ENCODE results near the gene TBPL1.

The TBPL1 gene

DNA sequence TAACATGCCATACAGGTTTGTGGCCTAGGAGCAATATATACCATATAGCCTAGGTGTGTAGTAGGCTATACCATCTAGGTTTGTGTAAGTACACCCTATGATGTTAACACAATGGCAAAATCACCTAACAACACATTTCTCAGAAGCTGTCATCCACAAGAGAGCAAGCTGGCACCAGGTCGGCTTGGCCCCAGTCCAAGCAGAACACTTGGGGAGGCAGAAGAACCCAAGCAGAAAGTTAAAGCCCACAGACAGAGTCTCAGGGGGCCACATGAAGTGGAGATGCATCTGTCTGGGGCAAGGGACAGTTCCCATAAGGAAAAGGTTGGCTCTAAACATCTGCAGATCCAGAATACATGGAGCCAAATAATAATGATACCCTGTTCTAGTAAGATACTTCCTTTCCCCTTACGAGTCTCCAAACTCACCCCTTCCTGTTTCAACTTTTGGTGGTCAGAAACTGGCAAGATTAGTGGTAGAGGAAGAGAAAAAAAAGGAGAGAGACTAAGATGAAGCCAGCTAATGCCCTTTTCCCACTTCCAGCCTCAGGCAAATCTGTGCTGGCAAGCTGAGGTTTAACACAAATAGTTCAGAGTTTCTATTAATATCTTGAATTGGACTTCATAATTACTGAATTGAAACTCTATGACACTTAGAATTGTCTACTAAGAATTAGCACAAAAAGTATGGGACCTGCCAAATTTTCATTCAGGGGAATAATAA lies 34.7 kb upstream of the TBPL1 start:
- TF ChIP-seq ZFP30 (CRISPR knock-in tag; IDR thresholded peaks at IDR 0.05) (no peak), RARB (CRISPR knock-in tag; IDR thresholded peaks at IDR 0.05) (no peak), ZNF565 (CRISPR knock-in tag; conservative IDR thresholded peaks at IDR 0.05; ENCODE audit: low read depth) (no peak), ARNTL (CRISPR knock-in tag; IDR thresholded peaks at IDR 0.05; ENCODE audit: borderline replicate concordance, low read depth) (no peak), ZNF8 (CRISPR knock-in tag; IDR thresholded peaks at IDR 0.05) (no peak), ESRRG (CRISPR knock-in tag; IDR thresholded peaks at IDR 0.05) (no peak), BACH2 (CRISPR knock-in tag; IDR thresholded peaks at IDR 0.05; ENCODE audit: borderline replicate concordance) (no peak), GLIS3 (CRISPR knock-in tag; IDR thresholded peaks at IDR 0.05) (no peak), CSDC2 (CRISPR knock-in tag; IDR thresholded peaks at IDR 0.05) (no peak), ZC3H10 (CRISPR knock-in tag; IDR thresholded peaks at IDR 0.05) (no peak)
- no peak for ATAC-seq

DNA sequence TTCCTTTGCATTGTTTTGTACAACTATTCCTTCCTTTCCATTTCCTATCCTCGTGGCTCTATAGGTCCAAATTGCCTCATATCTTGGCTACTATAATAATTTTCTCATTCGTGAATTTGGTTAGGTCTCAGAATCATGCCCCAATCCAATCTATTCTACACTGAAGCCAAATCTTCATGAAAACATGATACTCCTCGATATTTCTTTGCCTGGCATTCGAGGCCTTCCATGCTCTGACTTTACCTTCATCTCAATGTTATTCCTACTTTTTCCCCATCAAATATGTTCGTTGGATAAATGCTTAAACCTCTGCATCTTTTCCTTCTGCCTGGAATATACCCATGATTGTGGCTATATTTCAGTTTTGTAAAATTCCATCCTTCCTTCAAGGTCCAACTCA lies 33.7 kb upstream of the TBPL1 start:
- ATAC-seq: no peak
- TF ChIP-seq, protein P1, sequence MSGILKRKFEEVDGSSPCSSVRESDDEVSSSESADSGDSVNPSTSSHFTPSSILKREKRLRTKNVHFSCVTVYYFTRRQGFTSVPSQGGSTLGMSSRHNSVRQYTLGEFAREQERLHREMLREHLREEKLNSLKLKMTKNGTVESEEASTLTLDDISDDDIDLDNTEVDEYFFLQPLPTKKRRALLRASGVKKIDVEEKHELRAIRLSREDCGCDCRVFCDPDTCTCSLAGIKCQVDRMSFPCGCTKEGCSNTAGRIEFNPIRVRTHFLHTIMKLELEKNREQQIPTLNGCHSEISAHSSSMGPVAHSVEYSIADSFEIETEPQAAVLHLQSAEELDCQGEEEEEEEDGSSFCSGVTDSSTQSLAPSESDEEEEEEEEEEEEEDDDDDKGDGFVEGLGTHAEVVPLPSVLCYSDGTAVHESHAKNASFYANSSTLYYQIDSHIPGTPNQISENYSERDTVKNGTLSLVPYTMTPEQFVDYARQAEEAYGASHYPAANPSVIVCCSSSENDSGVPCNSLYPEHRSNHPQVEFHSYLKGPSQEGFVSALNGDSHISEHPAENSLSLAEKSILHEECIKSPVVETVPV (CRISPR knock-in tag; IDR thresholded peaks at IDR 0.05): no peak
- no peak for TF ChIP-seq ARNTL (CRISPR knock-in tag; IDR thresholded peaks at IDR 0.05; ENCODE audit: borderline replicate concordance, low read depth)
- TF ChIP-seq CSDC2 (CRISPR knock-in tag; IDR thresholded peaks at IDR 0.05): no peak
- TF ChIP-seq ZNF70 (CRISPR knock-in tag; IDR thresholded peaks at IDR 0.05): no peak
- no peak for TF ChIP-seq PPARA (CRISPR knock-in tag; IDR thresholded peaks at IDR 0.05; ENCODE audit: borderline replicate concordance)
- TF ChIP-seq ZFP30 (CRISPR knock-in tag; IDR thresholded peaks at IDR 0.05): no peak
- no peak for TF ChIP-seq RARB (CRISPR knock-in tag; IDR thresholded peaks at IDR 0.05)
- no peak for TF ChIP-seq TCF4 (CRISPR knock-in tag; IDR thresholded peaks at IDR 0.05; ENCODE audit: borderline replicate concordance)
- TF ChIP-seq, protein P2, sequence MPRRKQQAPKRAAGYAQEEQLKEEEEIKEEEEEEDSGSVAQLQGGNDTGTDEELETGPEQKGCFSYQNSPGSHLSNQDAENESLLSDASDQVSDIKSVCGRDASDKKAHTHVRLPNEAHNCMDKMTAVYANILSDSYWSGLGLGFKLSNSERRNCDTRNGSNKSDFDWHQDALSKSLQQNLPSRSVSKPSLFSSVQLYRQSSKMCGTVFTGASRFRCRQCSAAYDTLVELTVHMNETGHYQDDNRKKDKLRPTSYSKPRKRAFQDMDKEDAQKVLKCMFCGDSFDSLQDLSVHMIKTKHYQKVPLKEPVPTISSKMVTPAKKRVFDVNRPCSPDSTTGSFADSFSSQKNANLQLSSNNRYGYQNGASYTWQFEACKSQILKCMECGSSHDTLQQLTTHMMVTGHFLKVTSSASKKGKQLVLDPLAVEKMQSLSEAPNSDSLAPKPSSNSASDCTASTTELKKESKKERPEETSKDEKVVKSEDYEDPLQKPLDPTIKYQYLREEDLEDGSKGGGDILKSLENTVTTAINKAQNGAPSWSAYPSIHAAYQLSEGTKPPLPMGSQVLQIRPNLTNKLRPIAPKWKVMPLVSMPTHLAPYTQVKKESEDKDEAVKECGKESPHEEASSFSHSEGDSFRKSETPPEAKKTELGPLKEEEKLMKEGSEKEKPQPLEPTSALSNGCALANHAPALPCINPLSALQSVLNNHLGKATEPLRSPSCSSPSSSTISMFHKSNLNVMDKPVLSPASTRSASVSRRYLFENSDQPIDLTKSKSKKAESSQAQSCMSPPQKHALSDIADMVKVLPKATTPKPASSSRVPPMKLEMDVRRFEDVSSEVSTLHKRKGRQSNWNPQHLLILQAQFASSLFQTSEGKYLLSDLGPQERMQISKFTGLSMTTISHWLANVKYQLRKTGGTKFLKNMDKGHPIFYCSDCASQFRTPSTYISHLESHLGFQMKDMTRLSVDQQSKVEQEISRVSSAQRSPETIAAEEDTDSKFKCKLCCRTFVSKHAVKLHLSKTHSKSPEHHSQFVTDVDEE (CRISPR knock-in tag; IDR thresholded peaks at IDR 0.05): no peak
- no peak for TF ChIP-seq ESRRG (CRISPR knock-in tag; IDR thresholded peaks at IDR 0.05)
- TF ChIP-seq, protein P3, sequence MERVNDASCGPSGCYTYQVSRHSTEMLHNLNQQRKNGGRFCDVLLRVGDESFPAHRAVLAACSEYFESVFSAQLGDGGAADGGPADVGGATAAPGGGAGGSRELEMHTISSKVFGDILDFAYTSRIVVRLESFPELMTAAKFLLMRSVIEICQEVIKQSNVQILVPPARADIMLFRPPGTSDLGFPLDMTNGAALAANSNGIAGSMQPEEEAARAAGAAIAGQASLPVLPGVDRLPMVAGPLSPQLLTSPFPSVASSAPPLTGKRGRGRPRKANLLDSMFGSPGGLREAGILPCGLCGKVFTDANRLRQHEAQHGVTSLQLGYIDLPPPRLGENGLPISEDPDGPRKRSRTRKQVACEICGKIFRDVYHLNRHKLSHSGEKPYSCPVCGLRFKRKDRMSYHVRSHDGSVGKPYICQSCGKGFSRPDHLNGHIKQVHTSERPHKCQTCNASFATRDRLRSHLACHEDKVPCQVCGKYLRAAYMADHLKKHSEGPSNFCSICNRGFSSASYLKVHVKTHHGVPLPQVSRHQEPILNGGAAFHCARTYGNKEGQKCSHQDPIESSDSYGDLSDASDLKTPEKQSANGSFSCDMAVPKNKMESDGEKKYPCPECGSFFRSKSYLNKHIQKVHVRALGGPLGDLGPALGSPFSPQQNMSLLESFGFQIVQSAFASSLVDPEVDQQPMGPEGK (CRISPR knock-in tag; IDR thresholded peaks at IDR 0.05; ENCODE audit: borderline replicate concordance): no peak
- TF ChIP-seq ZNF8 (CRISPR knock-in tag; IDR thresholded peaks at IDR 0.05): no peak

DNA sequence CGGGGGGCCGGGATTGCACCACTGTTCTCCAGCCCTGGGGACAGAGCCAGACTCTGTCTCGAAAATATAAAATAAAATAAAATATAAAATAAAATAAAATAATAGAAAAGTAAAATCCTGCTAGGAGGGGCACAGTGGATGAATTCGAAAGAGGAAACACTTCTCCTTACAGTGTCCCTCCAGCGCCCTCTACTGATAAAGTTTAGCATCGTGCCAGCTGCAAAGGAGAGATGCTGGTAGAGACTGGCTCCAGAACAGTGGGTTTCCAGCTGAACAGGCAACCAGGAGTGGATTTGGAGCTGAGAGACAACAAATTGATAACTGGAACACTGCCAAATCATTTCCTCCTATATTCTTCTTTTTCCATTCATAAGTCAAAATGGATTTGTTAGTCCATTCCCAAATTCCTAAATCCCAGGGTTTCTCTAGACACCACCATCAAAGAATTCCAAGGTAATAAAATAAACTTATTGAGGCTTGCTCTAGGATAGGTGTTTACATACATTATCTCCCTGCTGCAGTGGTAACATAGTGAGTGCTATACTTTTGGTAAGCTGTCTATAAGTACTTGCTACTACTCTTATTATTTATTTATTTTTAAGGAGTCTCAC lies 31.7 kb upstream of the TBPL1 start:
- ATAC-seq: peak; percentile 85
- TF ChIP-seq ISL1 (CRISPR knock-in tag; IDR thresholded peaks at IDR 0.05) (no peak), RARB (CRISPR knock-in tag; IDR thresholded peaks at IDR 0.05) (no peak), ZNF70 (CRISPR knock-in tag; IDR thresholded peaks at IDR 0.05) (no peak), ZFP3 (CRISPR knock-in tag; IDR thresholded peaks at IDR 0.05) (no peak), GLIS3 (CRISPR knock-in tag; IDR thresholded peaks at IDR 0.05) (no peak), ZNF565 (CRISPR knock-in tag; conservative IDR thresholded peaks at IDR 0.05; ENCODE audit: low read depth) (no peak), BACH2 (CRISPR knock-in tag; IDR thresholded peaks at IDR 0.05; ENCODE audit: borderline replicate concordance) (no peak), ZFP30 (CRISPR knock-in tag; IDR thresholded peaks at IDR 0.05) (no peak), OSR1 (CRISPR knock-in tag; IDR thresholded peaks at IDR 0.05) (no peak), ARNTL (CRISPR knock-in tag; IDR thresholded peaks at IDR 0.05; ENCODE audit: borderline replicate concordance, low read depth) (no peak), PPARA (CRISPR knock-in tag; IDR thresholded peaks at IDR 0.05; ENCODE audit: borderline replicate concordance) (no peak), CSDC2 (CRISPR knock-in tag; IDR thresholded peaks at IDR 0.05) (no peak), ESRRG (CRISPR knock-in tag; IDR thresholded peaks at IDR 0.05) (no peak)
- TF ChIP-seq, protein P4, sequence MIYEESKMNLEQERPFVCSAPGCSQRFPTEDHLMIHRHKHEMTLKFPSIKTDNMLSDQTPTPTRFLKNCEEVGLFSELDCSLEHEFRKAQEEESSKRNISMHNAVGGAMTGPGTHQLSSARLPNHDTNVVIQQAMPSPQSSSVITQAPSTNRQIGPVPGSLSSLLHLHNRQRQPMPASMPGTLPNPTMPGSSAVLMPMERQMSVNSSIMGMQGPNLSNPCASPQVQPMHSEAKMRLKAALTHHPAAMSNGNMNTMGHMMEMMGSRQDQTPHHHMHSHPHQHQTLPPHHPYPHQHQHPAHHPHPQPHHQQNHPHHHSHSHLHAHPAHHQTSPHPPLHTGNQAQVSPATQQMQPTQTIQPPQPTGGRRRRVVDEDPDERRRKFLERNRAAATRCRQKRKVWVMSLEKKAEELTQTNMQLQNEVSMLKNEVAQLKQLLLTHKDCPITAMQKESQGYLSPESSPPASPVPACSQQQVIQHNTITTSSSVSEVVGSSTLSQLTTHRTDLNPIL (CRISPR knock-in tag; IDR thresholded peaks at IDR 0.05; ENCODE audit: low read depth): no peak
- TF ChIP-seq, protein P3 (CRISPR knock-in tag; IDR thresholded peaks at IDR 0.05; ENCODE audit: borderline replicate concordance): no peak
- TF ChIP-seq, protein P5, sequence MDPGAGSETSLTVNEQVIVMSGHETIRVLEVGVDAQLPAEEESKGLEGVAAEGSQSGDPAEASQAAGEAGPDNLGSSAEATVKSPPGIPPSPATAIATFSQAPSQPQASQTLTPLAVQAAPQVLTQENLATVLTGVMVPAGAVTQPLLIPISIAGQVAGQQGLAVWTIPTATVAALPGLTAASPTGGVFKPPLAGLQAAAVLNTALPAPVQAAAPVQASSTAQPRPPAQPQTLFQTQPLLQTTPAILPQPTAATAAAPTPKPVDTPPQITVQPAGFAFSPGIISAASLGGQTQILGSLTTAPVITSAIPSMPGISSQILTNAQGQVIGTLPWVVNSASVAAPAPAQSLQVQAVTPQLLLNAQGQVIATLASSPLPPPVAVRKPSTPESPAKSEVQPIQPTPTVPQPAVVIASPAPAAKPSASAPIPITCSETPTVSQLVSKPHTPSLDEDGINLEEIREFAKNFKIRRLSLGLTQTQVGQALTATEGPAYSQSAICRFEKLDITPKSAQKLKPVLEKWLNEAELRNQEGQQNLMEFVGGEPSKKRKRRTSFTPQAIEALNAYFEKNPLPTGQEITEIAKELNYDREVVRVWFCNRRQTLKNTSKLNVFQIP (CRISPR knock-in tag; IDR thresholded peaks at IDR 0.05; ENCODE audit: borderline replicate concordance, low read depth): no peak
